ENCODE results near the gene CCDC112. TPM values are rescaled to one million over a fixed set of nuclear protein-coding genes. Genes with fewer than 3 reads are reported as not detected.

CCDC112 gene
- total and polyA plus RNA-seq, 2 donors from 2014 or later = 3.8 to 6.5 TPM

DNA sequence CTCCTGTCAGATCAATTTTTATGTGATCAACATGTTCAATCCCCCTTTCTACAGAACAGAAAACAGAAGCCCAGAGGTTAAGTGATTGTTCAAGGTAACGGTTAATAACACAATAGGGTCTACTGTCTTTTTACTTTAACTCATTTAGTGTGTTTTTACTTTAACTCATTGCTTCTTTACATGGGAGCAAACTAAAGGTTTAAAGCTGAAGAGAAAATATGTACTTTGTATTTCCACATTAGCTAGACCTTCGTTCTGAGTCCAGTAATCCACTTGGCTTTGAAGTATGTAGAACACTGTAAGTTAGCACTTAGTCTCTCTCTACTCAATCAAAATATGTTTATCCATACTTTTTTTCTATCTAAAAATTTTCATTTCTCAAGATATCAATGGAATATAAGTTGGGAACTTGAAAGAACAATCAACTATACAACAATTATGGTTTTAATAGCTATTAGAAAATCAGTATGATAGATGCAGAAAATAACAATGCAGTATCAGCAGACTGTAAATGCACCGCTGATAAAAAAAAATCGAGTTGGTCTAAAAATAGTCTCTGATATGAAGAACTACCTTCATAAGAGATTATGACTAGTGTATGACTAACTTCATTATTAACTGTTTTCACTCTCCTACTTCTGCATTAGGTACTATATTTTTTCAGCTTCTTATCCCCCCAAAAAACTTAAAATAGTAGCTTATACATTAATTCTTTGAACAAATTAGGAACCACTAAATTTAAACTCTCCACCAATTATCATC lies 54.4 kb downstream of the CCDC112 start:
- no peak overlapping the region for H3K27ac ChIP-seq (ENCODE audit: low read depth in 2 of 2, low read length in 2 of 2)
- H3K9ac ChIP-seq (ENCODE audit: low read length in 3 of 3) = no peak overlapping the region
- H3K27me3 ChIP-seq (ENCODE audit: control insufficient read depth, insufficient read depth, low read length) = no peaks in the 10 kb centered on the region
- H3K4me3 ChIP-seq (ENCODE audit: low read length in 3 of 3) = no peak overlapping the region
- intact Hi-C loops (cut with DNase I) = no loop called here
- no peak for DNase-seq
- no peak for TF ChIP-seq CTCF (IDR thresholded peaks at IDR 0.05; ENCODE audit: borderline replicate concordance, extremely low read depth, insufficient read depth)
- no peak for FAIRE-seq
- H3K4me1 ChIP-seq (ENCODE audit: control insufficient read depth in 2 of 3, insufficient read depth in 2 of 3, low read depth in 1 of 3, low read length in 3 of 3) = no peaks in the 10 kb centered on the region
- H3K9me3 ChIP-seq (ENCODE audit: control insufficient read depth in 2 of 3, insufficient read depth in 1 of 3, low read length in 3 of 3) = no peaks in the 10 kb centered on the region
- H3K36me3 ChIP-seq (ENCODE audit: control insufficient read depth in 2 of 3, insufficient read depth in 3 of 3, low read length in 3 of 3) = peaks cover 0 to 14% (median 2%) of the 10 kb centered on the region in 3 donors

- Histone ChIP-seq H3K27ac (ENCODE audit: low read depth in 2 of 2, low read length in 2 of 2) (no peak overlapping the region), H3K36me3 (ENCODE audit: control insufficient read depth in 2 of 3, insufficient read depth in 3 of 3, low read length in 3 of 3) (peaks cover 0 to 14% (median 2%) of the 10 kb centered on the region in 3 donors), H3K4me1 (ENCODE audit: control insufficient read depth in 2 of 3, insufficient read depth in 2 of 3, low read depth in 1 of 3, low read length in 3 of 3) (no peaks in the 10 kb centered on the region), H3K4me3 (ENCODE audit: low read length in 3 of 3) (no peak overlapping the region), H3K9ac (ENCODE audit: low read length in 3 of 3) (no peak overlapping the region), H3K27me3 (ENCODE audit: control insufficient read depth, insufficient read depth, low read length) (no peaks in the 10 kb centered on the region), H3K9me3 (ENCODE audit: control insufficient read depth in 2 of 3, insufficient read depth in 1 of 3, low read length in 3 of 3) (no peaks in the 10 kb centered on the region)
- no peak for TF ChIP-seq CTCF (IDR thresholded peaks at IDR 0.05; ENCODE audit: borderline replicate concordance, extremely low read depth, insufficient read depth)
- intact Hi-C loops (cut with DNase I) = no loop called here
- DNase-seq (no peak), FAIRE-seq (no peak)
Measured at GRCh38 chr5:115237066-115237465, 59.4 kb downstream of the CCDC112 start.

DNA sequence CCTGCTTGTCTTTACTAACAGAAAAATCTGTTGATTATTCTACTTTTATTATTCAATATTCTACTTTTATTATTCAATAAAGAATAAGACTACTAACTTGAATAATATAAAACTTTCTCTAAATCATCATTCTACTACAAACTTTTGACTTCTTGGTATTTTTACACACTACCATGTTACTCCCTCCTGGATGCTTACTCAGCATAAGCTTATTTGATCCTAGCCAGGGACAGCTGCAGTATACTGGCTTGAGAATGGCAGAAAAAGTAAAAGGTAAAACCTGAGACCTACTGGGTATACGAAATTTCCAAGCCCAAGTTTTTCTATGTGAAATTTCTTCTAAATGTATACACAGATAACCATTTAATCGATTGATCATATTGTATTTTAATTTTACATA lies 59.9 kb downstream of the CCDC112 start:
- FAIRE-seq = no peak
- Histone ChIP-seq H3K4me3 (ENCODE audit: low read length in 3 of 3) (no peak overlapping the region), H3K36me3 (ENCODE audit: control insufficient read depth in 2 of 3, insufficient read depth in 3 of 3, low read length in 3 of 3) (peaks cover 3 to 14% (median 5%) of the 10 kb centered on the region in 3 donors), H3K27me3 (ENCODE audit: control insufficient read depth, insufficient read depth, low read length) (no peaks in the 10 kb centered on the region), H3K4me1 (ENCODE audit: control insufficient read depth in 2 of 3, insufficient read depth in 2 of 3, low read depth in 1 of 3, low read length in 3 of 3) (no peaks in the 10 kb centered on the region), H3K27ac (ENCODE audit: low read depth in 2 of 2, low read length in 2 of 2) (no peak overlapping the region), H3K9ac (ENCODE audit: low read length in 3 of 3) (no peak overlapping the region), H3K9me3 (ENCODE audit: control insufficient read depth in 2 of 3, insufficient read depth in 1 of 3, low read length in 3 of 3) (no peaks in the 10 kb centered on the region)
- intact Hi-C loops (cut with DNase I) = no loop called here
- TF ChIP-seq CTCF (IDR thresholded peaks at IDR 0.05; ENCODE audit: borderline replicate concordance, extremely low read depth, insufficient read depth) = no peak
- DNase-seq = no peak

Measured in kidney (tissue), 14 donors.